HCT116 (cell line): ENCODE data around the gene PRPF6.

Experiments used
- FOSL1 ChIP-seq: IDR thresholded peaks from 2 replicates; pipeline ENCODE4 v1.6.1; 2012; ENCODE audit warnings: low read depth
- POLR2A ChIP-seq: IDR thresholded peaks from 2 replicates; pipeline ENCODE4 v1.7.0; 2011; ENCODE audit warnings: borderline replicate concordance; ENCODE audit not compliant: insufficient read depth, insufficient read length; ENCODE audit errors: extremely low read depth
- POLR2AphosphoS5 ChIP-seq: IDR thresholded peaks from 2 replicates; pipeline ENCODE4 v1.6.1; 2011; ENCODE audit warnings: mild to moderate bottlenecking, low read depth, low read length, moderate library complexity
- SIN3A ChIP-seq: IDR thresholded peaks from 2 replicates; pipeline ENCODE4 v1.6.1; 2012; ENCODE audit warnings: low read depth
- SRF ChIP-seq: IDR thresholded peaks from 2 replicates; pipeline ENCODE4 v1.6.1; 2012; ENCODE audit warnings: low read depth
- TF ChIP-seq, protein P1 (sequence below), 3 experiments: fragments of 200-600 bp in 1 of 3; sonication (generic) in 1 of 3; IDR thresholded peaks in 2 of 3; conservative IDR thresholded peaks in 1 of 3; 2 replicates each; pipeline ENCODE4 v1.5.1; 2012 to 2017; ENCODE audit warnings: low read depth in 2 of 3, low read length in 2 of 3, antibody characterized with exemption in 1 of 3, borderline replicate concordance in 1 of 3, control low read depth in 1 of 3, mild to moderate bottlenecking in 1 of 3, mixed read lengths in 1 of 3, mixed run types in 1 of 3, moderate library complexity in 1 of 3; ENCODE audit not compliant: insufficient read depth in 1 of 3
- TF ChIP-seq, protein P2 (sequence below): IDR thresholded peaks from 2 replicates; pipeline ENCODE4 v1.6.1; 2012

DNA sequence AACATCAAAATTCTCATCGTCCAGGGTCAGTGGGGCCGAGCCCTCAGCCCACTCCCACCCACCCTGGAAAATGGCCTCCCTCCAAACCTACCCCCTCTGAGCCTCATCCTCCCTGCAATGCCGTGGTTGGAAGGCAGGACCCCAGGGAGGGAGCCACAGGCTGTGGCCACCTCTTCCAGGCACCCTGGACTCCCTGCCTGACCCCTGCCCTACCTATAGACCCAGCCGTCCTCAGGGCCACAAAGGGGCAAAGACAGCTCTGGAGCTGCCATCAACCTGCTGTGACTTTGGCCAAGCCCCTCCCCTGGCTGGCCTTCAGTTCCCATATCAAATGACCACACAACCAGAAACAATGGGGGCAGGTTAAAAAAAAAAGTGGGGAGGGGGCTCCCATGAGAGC lies 22.5 kb upstream of the PRPF6 start:
- TF ChIP-seq SIN3A, result no peak
- TF ChIP-seq, protein P1, sequence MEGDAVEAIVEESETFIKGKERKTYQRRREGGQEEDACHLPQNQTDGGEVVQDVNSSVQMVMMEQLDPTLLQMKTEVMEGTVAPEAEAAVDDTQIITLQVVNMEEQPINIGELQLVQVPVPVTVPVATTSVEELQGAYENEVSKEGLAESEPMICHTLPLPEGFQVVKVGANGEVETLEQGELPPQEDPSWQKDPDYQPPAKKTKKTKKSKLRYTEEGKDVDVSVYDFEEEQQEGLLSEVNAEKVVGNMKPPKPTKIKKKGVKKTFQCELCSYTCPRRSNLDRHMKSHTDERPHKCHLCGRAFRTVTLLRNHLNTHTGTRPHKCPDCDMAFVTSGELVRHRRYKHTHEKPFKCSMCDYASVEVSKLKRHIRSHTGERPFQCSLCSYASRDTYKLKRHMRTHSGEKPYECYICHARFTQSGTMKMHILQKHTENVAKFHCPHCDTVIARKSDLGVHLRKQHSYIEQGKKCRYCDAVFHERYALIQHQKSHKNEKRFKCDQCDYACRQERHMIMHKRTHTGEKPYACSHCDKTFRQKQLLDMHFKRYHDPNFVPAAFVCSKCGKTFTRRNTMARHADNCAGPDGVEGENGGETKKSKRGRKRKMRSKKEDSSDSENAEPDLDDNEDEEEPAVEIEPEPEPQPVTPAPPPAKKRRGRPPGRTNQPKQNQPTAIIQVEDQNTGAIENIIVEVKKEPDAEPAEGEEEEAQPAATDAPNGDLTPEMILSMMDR (IDR thresholded peaks at IDR 0.05 in 2 of 3, conservative IDR thresholded peaks at IDR 0.05 in 1 of 3; ENCODE audit: borderline replicate concordance in 1 of 3, insufficient read depth in 1 of 3, low read depth in 2 of 3, low read length in 2 of 3), result no peak
- no peak for TF ChIP-seq POLR2A
- TF ChIP-seq FOSL1, result no peak
- TF ChIP-seq SRF, result no peak
- TF ChIP-seq POLR2AphosphoS5, result no peak
- TF ChIP-seq, protein P2, sequence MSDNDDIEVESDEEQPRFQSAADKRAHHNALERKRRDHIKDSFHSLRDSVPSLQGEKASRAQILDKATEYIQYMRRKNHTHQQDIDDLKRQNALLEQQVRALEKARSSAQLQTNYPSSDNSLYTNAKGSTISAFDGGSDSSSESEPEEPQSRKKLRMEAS, result no peak
